ENCODE measurements around the gene MAP3K14. TPM values are rescaled to one million over a fixed set of nuclear protein-coding genes. Genes with fewer than 3 reads are reported as not detected.

Gene MAP3K14
- total and polyA plus RNA-seq, 2 of the 4 experiments (the other 2 are of a cell fraction), result 4.1 to 21.7 TPM

DNA sequence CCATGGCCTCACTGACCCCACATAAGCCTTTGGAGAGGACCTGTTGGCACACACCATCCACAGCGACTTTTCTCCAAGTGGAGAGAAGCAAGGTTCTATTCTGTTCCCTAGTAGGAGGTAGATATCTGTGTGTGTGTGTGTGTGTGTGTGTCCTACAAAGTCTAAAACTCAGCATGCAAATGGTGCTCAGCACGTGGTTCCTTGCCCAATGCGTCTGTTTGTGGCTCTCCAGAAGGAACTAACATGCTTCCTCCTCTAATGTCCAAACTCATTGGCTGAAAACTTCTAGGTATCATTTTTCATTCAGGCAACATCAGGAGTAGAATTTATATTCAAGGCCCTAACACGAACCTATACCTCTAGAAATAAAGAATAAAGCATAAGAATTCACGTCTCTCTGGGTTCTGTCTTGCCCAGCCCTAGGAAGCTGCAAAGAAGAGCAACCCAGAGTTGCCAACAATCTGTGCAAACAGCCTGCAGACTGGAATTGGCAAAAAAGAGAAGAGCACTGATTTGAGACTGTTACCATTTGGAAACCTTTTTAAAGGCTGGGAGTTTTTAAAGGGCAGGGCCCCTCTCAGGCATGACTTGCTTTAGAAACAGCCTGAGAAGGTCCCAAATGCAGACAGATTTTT is 25.5 kb downstream of the MAP3K14 start (continued):
- TF ChIP-seq MAFK (IDR thresholded peaks at IDR 0.05; ENCODE audit: low read depth, low read length) (no peak), MXI1 (IDR thresholded peaks at IDR 0.05; ENCODE audit: borderline replicate concordance, low read depth, low read length) (no peak), BHLHE40 (IDR thresholded peaks at IDR 0.05; ENCODE audit: low read depth, low read length) (no peak), NFE2L2 (IDR thresholded peaks at IDR 0.05; ENCODE audit: low read depth, low read length) (no peak), CHD1 (IDR thresholded peaks at IDR 0.05; ENCODE audit: low read depth, low read length) (no peak)

DNA sequence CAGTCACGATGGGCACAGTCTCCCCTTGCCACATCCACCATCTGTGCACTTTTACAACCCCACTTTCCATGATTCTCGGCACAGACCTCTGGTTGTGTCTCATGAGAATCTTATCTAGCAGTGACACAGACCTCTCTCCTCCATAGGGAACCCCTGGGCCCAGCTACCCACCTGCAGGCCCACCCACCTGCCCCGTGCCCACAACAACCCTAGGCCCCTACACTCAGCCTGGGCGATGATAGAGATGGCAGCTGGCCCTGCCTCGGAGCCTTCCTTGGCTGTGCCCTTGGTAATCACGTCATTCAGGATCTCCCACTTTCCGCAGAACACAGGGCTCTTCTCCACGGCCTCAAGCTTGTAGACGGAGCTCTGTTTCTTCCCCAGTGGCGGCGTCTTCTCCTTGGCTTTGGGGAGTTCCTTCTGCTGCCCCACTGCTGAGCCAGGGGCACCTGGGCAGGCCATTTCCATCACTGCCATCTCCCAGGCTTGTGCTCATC is 26.5 kb downstream of the MAP3K14 start:
- Histone ChIP-seq H3K4me2 (ENCODE audit: low read depth, low read length) (no peak overlapping the region), H3K4me3 (ENCODE audit: insufficient read depth, low read depth, low read length) (no peak overlapping the region), H4K20me1 (ENCODE audit: insufficient read depth, low read length) (peaks cover 58% of the 10 kb centered on the region), H2BK120ac (ENCODE audit: low read depth, low read length) (no peak overlapping the region), H3K9me3 (ENCODE audit: control insufficient read depth, insufficient read depth, low read length) (no peaks in the 10 kb centered on the region), H3K18ac (ENCODE audit: low read depth, low read length) (no peak overlapping the region), H2BK5ac (ENCODE audit: low read depth, low read length, poor library complexity, severe bottlenecking) (no peak overlapping the region), H2BK15ac (ENCODE audit: low read depth, low read length) (no peak overlapping the region), H3K79me1 (ENCODE audit: low read depth in 1 of 2, low read length in 2 of 2) (peaks cover 31 to 64% of the 10 kb centered on the region in 2 experiments), H3K4me1 (ENCODE audit: control insufficient read depth, insufficient read depth, low read length) (peaks cover 35% of the 10 kb centered on the region), H3K9me1 (ENCODE audit: insufficient read depth, low read length) (peaks cover 36% of the 10 kb centered on the region), H4K8ac (ENCODE audit: low read depth in 2 of 2, low read length in 2 of 2) (no peak overlapping the region), H3K4ac (ENCODE audit: low read depth, low read length) (no peak overlapping the region; the same call in 1 of the 2 replicates), H4K5ac (ENCODE audit: low read depth, low read length) (no peak overlapping the region), H3K36me3 (ENCODE audit: control insufficient read depth, insufficient read depth, low read length) (peaks cover 44% of the 10 kb centered on the region), H2AK5ac (ENCODE audit: low read depth, low read length) (no peak overlapping the region), H3K27me3 (ENCODE audit: control insufficient read depth, insufficient read depth, low read length) (no peaks in the 10 kb centered on the region), H4K91ac (ENCODE audit: insufficient read depth, low read depth, low read length) (no peak overlapping the region), H3K27ac (ENCODE audit: insufficient read depth, low read length) (no peak overlapping the region), H2AK9ac (replicated peaks; ENCODE audit: low read depth, low read length, poor library complexity) (no peak overlapping the region), H2BK20ac (ENCODE audit: low read depth, low read length) (no peak overlapping the region), H2AFZ (replicated peaks; ENCODE audit: low read length, poor library complexity) (no peak overlapping the region), H3K56ac (ENCODE audit: extremely low read depth, insufficient read depth, low read length) (no peak overlapping the region), H3K23ac (ENCODE audit: low read depth, low read length) (no peak overlapping the region), H3K9ac (ENCODE audit: low read depth, low read length) (no peak overlapping the region), H3K14ac (replicated peaks; ENCODE audit: low read depth, low read length) (no peak overlapping the region)
- dilution Hi-C loops (cut with HindIII; ENCODE audit: low sequenced_read_pairs, unreplicated experiment) (no loop called here), in situ Hi-C loops (cut with MboI; ENCODE audit: low sequenced_read_pairs) (no loop called here), intact Hi-C loops (cut with micrococcal nuclease) (loop anchor here (5.0 kb wide), 1 partner anchor 97 kb away; no protein-coding TSS in a partner anchor)
- CTCF ChIA-PET, result no interaction called here
- ATAC-seq (ENCODE audit: low read depth) (no peak), DNase-seq (no peak)
- WGBS, 2 experiments (ENCODE audit: extremely low coverage in 2 of 2, insufficient read length in 1 of 2), result 96% methylated on average over 11 of the region's 11 CpGs; no CpG with 5 or more reads in 1 of the 2 experiments
- no peak for TF ChIP-seq ELK1 (IDR thresholded peaks at IDR 0.05; ENCODE audit: borderline replicate concordance, low read depth, low read length)
- TF ChIP-seq POLR2A (IDR thresholded peaks at IDR 0.05; ENCODE audit: low read depth, low read length), result no peak
- TF ChIP-seq RAD21 (IDR thresholded peaks at IDR 0.05; ENCODE audit: low read length), result no peak
- TF ChIP-seq MXI1 (IDR thresholded peaks at IDR 0.05; ENCODE audit: borderline replicate concordance, low read depth, low read length), result no peak
- no peak for TF ChIP-seq RFX5 (IDR thresholded peaks at IDR 0.05; ENCODE audit: low read depth, low read length)
- TF ChIP-seq CTCF (conservative IDR thresholded peaks at IDR 0.05; ENCODE audit: low read depth, low read length), result no peak
- no peak for TF ChIP-seq CEBPB (IDR thresholded peaks at IDR 0.05; ENCODE audit: low read depth, low read length)
- no peak for TF ChIP-seq SMC3 (IDR thresholded peaks at IDR 0.05; ENCODE audit: low read depth, low read length)
- no peak for TF ChIP-seq FOS (IDR thresholded peaks at IDR 0.05; ENCODE audit: low read depth, low read length)
- POLR2A ChIA-PET (ENCODE audit: unreplicated experiment), result no interaction called here
- BruUV-seq (replicated peaks), result no TSS peak
